ENCODE data around the gene REEP1.

Gene REEP1

DNA sequence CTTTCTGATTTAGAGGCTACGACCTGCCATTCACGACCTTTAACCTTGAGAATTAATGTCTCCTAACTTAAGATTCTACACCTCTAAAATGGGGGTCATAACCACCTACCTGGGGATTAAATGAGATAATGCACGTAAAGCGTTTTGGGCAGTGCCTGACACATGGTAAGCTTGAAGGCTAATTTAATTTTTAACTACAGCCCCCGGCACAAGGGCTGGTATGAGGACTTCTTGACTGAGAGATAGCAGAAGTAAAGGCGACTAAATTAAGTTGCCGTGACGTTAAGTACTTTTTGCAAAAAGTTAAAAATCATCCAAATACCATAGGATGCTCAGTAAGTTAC lies 137.6 kb downstream of the REEP1 start:
- H3K4me3 ChIP-seq (ENCODE audit: low read depth, low read length) = peak overlapping the region; percentile 77
- no peak for DNase-seq (ENCODE audit: low read depth)
- TF ChIP-seq CTCF (IDR thresholded peaks at IDR 0.05; ENCODE audit: insufficient read depth, low read depth, low read length, missing control alignments) = no peak

DNA sequence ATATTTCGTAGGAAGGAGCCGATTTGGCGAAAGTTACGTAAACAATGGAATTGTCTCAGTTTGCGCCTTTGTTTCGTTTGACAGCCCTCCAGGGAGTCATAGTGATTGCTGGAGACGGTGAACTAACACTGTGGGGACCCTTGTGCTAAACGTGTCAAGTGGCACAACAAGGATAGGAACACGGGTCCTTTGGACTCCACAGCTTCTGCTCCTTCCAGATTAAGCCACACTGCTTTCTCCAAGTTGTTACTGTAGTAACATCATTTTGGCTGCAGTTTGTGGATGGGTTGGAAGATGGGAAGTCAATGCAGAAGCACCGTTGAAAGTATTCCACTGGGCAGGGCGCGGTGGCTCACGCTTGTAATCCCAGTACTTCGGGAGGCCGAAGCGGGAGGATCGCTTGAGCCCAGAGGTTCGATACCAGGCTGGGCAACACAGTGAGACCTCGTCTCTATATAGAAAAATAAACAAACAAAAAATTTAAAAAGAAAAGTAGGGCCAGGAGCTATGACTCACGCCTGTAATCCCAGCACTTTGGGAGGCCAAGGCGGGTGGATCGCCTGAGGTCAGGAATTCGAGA lies 141.5 kb downstream of the REEP1 start:
- TF ChIP-seq CTCF (IDR thresholded peaks at IDR 0.05; ENCODE audit: insufficient read depth, low read depth, low read length, missing control alignments) = no peak
- DNase-seq (ENCODE audit: low read depth) = no peak
- peak overlapping the region; percentile 97 for H3K4me3 ChIP-seq (ENCODE audit: low read depth, low read length)

DNA sequence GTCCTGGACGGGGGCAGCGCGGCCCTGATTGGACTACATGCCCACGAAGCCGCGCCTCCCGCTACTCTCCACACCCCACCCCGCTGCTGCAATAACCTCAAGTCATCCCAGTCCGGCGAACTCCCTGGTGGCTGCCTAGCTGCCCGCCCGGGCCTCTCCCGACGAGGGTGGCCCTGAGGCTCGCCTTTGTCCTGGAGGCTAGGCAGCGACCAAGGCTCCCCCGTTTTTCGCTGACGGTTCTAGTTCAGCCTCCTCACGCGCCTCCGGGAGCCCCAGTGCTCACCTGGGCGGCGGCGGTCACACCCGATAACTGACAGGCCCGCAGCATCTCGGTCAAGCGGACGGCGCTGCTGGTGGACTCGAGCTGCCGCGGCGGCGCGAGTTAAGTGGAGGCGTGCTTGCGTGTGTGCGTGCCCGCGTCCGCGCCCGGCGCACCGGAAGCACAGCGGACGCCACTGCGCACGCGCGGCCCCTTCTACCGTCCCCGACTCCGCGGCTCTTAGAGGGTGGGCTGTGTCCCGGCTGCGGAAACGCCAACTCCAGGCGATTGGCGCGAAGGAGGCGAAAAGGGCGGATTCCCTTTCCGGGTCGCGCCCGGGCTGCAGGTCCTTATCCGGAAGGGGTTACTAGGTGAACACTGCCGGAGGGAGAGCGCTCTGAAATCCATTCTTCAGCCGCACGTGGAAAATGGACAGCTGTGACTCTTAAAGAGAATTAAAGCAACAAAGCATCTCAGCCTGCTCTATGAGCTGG lies 142.2 kb downstream of the REEP1 start, which contains the start of gene IMMT:
TSS of gene IMMT (minus strand) at position 408 of the 753 bp plus-strand sequence. CDS start at position 328, 80 bp downstream.
- TF ChIP-seq CTCF (IDR thresholded peaks at IDR 0.05; ENCODE audit: insufficient read depth, low read depth, low read length, missing control alignments) = no peak

GRCh38 chr2:86194751-86195054 lies 142.7 kb downstream of the REEP1 start:
- H3K4me3 ChIP-seq (ENCODE audit: low read depth, low read length) = peak overlapping the region; percentile 97
- no peak for DNase-seq (ENCODE audit: low read depth)
- TF ChIP-seq CTCF (IDR thresholded peaks at IDR 0.05; ENCODE audit: insufficient read depth, low read depth, low read length, missing control alignments) = no peak

More for the DNA sequence above, 142.2 kb downstream of the REEP1 start, which contains the start of gene IMMT:
- H3K4me3 ChIP-seq (ENCODE audit: low read depth, low read length) = peak within 1 kb of the TSS; percentile 97
- DNase-seq (ENCODE audit: low read depth) = peak; percentile 99

- DNase-seq (ENCODE audit: low read depth) = no peak
- peak overlapping the region; percentile 97 for H3K4me3 ChIP-seq (ENCODE audit: low read depth, low read length)
- no peak for TF ChIP-seq CTCF (IDR thresholded peaks at IDR 0.05; ENCODE audit: insufficient read depth, low read depth, low read length, missing control alignments)
These were observed 143.4 kb downstream of the REEP1 start for GRCh38 chr2:86193901-86194567.

DNA sequence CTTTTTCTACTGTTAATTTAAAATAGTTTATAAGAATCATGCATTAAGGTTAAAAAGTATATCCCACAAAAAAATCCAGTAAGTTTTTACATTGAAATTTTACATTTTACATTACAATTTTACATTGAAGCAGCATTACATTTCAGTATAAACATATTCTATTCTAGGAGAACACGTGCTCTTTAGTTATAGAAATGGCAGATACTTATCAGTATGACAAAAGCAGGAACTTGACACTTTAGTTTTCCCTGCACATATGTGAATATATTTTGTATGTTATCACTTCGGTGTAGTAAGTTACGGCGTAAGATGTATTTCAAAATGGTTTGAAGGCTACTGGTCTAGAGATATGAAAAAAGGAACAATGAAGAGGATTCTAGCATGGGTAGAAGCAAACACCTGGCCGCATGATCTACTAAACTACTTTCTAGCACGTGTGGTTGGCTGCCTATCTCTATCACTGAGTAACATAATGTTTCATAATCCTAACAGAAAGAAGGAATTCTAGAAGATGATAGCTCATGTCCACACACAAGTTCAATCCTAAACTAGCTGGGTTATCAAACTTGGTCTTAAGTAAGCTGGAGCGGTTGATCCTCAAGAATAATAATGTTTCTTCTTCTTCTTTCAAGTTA lies 147.5 kb downstream of the REEP1 start:
- no peak for TF ChIP-seq CTCF (IDR thresholded peaks at IDR 0.05; ENCODE audit: insufficient read depth, low read depth, low read length, missing control alignments)
- DNase-seq (ENCODE audit: low read depth) = no peak
- no peak overlapping the region for H3K4me3 ChIP-seq (ENCODE audit: low read depth, low read length)

Data from GM12865 (cell line).